ENCODE data around the gene MSLN. TPM values are rescaled to one million over a fixed set of nuclear protein-coding genes. Genes with fewer than 3 reads are reported as not detected.

Gene MSLN
- total and polyA plus RNA-seq, 2 experiments from 2014 or later = 0.10 TPM; not detected in 1

DNA sequence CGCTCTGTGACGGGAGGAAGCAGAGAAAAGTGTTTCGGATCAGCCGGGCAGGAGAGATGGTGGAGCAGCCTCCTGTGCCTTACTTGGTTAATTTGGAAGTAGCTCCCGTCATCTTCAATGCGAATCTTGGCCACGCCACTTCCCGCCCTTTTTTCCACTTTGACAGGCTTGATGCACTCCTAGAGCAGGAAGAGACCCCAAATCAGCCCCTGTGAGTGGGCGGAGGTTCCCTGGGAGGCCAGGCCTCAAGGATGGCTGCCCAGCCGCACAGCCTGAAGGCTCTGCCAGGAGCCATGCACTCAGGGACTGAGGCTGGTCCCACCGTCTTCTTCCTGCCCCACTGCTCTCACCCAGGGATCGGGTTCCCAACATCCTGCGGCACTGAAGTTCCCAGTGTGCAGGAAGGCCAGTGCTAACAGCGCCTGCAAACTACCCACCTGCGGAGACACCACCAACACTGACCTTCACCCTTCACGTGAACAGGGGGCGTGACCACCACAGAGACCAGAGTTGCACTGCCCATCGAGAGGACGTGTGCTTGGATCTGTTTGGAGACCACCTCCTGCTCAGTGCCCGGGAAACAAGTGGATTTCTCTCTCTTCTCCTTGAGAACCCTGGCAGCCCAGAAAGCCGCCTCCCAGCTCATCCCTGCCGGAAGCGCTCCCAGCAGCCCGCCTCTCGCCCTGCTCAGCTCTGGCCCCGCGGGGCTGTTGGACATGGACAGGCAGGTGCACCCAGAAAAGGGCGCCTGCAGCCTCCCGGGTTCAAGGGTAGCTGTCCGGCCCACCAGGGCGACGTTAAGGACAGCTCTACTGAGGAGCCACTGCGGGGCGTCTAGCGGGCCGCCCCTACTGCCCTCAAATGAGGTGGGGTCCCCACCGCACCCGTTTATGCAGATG lies 20.7 kb upstream of the MSLN start:
- Histone ChIP-seq H3F3A (replicated peaks; ENCODE audit: low read depth) (0 out of 2 replicates have a peak, but pooled peaks cover 6% of the 10 kb centered on the region), H3K79me2 (replicated peaks; ENCODE audit: insufficient read depth) (no peaks in the 10 kb centered on the region), H3K36me3 (ENCODE audit: insufficient read depth) (no peaks in the 10 kb centered on the region; the same call in 1 of the 2 replicates), H2AFZ (no peak overlapping the region; the same call in 1 of the 2 replicates), H3K27me3 (ENCODE audit: insufficient read depth) (no peaks in the 10 kb centered on the region), H3K27ac (ENCODE audit: low read depth) (no peak overlapping the region), H3K9me2 (ENCODE audit: insufficient read depth) (no peaks in the 10 kb centered on the region), H3K4me3 (peak overlapping the region; percentile 96), H3K4me2 (peak overlapping the region; percentile 95), H4K20me1 (replicated peaks; ENCODE audit: insufficient read depth) (no peaks in the 10 kb centered on the region), H3K4me1 (ENCODE audit: insufficient read depth) (no peaks in the 10 kb centered on the region; the same call in 1 of the 2 replicates)
- DNase-seq (ENCODE audit: low spot score) = no peak
- H3K4me1 Mint-ChIP-seq = peaks cover 13% of the 10 kb centered on the region
- TF ChIP-seq ZNF462 (CRISPR knock-in tag; IDR thresholded peaks at IDR 0.05) = no peak
- TF ChIP-seq, protein P1, sequence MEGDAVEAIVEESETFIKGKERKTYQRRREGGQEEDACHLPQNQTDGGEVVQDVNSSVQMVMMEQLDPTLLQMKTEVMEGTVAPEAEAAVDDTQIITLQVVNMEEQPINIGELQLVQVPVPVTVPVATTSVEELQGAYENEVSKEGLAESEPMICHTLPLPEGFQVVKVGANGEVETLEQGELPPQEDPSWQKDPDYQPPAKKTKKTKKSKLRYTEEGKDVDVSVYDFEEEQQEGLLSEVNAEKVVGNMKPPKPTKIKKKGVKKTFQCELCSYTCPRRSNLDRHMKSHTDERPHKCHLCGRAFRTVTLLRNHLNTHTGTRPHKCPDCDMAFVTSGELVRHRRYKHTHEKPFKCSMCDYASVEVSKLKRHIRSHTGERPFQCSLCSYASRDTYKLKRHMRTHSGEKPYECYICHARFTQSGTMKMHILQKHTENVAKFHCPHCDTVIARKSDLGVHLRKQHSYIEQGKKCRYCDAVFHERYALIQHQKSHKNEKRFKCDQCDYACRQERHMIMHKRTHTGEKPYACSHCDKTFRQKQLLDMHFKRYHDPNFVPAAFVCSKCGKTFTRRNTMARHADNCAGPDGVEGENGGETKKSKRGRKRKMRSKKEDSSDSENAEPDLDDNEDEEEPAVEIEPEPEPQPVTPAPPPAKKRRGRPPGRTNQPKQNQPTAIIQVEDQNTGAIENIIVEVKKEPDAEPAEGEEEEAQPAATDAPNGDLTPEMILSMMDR (conservative IDR thresholded peaks at IDR 0.05; ENCODE audit: low read depth in 2 of 2) = no peak
- no peak for TF ChIP-seq CREB1 (CRISPR knock-in tag; IDR thresholded peaks at IDR 0.05; ENCODE audit: low read depth)
- H3K27me3 Mint-ChIP-seq (ENCODE audit: insufficient read depth, low read depth, poor library complexity) = peaks cover 17% of the 10 kb centered on the region
- peak; percentile 2 for ATAC-seq
- H3K36me3 Mint-ChIP-seq (ENCODE audit: low read depth) = peaks cover 22% of the 10 kb centered on the region
- H3K4me3 Mint-ChIP-seq = peak overlapping the region; percentile 76
- no peak overlapping the region for H3K27ac Mint-ChIP-seq
- H3K9me3 Mint-ChIP-seq = no peaks in the 10 kb centered on the region
